Measurements from ENCODE around the gene AGPS.
"Not testable (repeated sequence)": the region's sequence is repeated elsewhere in the genome, so short reads cannot be mapped to it uniquely, and the experiment has no call there.

The AGPS gene

DNA sequence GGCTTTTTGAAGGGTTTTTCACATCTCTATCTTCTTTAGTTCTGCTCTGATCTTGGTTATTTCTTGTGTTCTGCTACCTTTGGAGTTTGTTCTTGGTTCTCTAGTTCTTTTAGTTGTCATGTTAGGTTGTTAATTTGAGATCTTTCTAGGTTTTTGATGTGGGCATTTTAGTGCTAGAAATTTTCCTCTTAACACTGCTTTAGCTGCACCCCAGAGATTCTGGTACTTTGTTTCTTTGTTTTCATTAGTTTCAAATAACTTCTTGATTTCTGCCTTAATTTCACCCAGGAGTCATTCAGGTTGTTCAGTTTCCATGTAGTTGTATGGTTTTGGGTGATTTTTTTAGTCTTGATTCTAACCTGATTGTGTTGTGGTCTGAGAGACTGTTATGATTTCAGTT is 34.7 kb downstream of the AGPS start:
- Histone ChIP-seq H3K9ac (ENCODE audit: low read length) (no peak overlapping the region), H3K36me3 (ENCODE audit: control insufficient read depth, low read depth, low read length) (peaks cover 3% of the 10 kb centered on the region), H3K4me1 (ENCODE audit: control insufficient read depth, low read depth, low read length) (no peaks in the 10 kb centered on the region), H3K9me3 (ENCODE audit: control insufficient read depth, low read depth, low read length) (peaks cover 5% of the 10 kb centered on the region), H3K4me3 (ENCODE audit: low read length) (no peak overlapping the region), H3K27ac (ENCODE audit: low read length) (no peak overlapping the region), H3K27me3 (ENCODE audit: control insufficient read depth, insufficient read depth, low read length) (no peaks in the 10 kb centered on the region)

GRCh38 chr2:177427936-177428335 is 35.4 kb downstream of the AGPS start:
- not testable (repeated sequence) for H3K27me3 ChIP-seq (ENCODE audit: control insufficient read depth, insufficient read depth, low read length); H3K9ac ChIP-seq (ENCODE audit: low read length); H3K4me1 ChIP-seq (ENCODE audit: control insufficient read depth, low read depth, low read length); H3K4me3 ChIP-seq (ENCODE audit: low read length); H3K9me3 ChIP-seq (ENCODE audit: control insufficient read depth, low read depth, low read length); H3K27ac ChIP-seq (ENCODE audit: low read length); H3K36me3 ChIP-seq (ENCODE audit: control insufficient read depth, low read depth, low read length)

DNA sequence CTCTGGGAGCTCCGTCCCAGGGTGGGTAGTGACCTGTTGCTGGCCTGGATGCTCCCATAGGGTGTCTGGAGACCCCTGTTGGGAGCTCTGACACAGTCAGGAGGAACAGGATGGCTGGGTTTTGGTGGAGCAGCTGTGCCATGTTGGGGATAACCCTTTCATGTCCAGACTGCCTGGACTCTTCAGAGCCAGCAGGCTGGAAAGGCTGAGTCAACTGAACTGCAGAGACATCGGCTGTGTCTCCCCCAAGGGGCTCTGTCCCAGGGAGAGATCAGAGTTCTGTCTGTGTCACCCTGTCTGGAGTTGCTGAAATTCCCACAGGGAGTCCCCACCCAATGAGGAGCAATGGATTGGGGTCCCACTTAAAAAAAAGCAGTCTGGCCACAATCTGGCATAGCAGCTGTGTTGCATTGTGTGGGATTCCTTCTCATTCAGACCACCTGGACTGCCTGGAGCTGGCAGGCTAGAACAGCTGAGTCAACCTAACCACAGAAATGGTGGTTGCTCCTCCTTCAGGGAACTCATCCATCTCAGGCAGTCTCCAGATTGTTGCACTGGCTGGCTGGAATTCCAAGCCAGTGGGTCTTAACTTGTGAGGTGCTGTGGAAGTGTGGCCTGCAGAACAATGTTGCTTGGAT is 37.2 kb downstream of the AGPS start:
- Histone ChIP-seq H3K9ac (ENCODE audit: low read length) (no peak overlapping the region), H3K4me3 (ENCODE audit: low read length) (no peak overlapping the region), H3K36me3 (ENCODE audit: control insufficient read depth, low read depth, low read length) (no peaks in the 10 kb centered on the region), H3K9me3 (ENCODE audit: control insufficient read depth, low read depth, low read length) (peaks cover 7% of the 10 kb centered on the region), H3K27ac (ENCODE audit: low read length) (no peak overlapping the region), H3K27me3 (ENCODE audit: control insufficient read depth, insufficient read depth, low read length) (no peaks in the 10 kb centered on the region), H3K4me1 (ENCODE audit: control insufficient read depth, low read depth, low read length) (no peaks in the 10 kb centered on the region)

DNA sequence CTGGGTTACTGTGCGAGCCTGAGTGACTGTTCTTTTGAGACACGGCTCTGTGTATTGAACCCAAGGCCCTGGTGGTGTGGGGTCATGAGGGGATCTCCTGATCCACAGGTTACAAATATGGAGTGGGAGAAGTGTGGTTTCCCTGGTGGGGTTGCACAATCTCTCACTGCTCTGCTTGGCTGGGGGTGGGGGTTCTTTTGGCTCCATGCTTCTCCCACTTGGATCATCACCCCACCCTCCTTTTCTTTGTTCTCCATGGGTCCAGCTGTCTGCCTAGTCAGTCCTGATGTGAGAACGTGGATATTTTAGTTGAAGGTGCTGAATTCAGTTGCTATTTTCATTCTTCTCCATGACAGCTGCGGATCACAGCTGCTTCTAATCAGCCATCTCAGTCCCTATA is 37.8 kb downstream of the AGPS start:
- Histone ChIP-seq H3K27me3 (ENCODE audit: control insufficient read depth, insufficient read depth, low read length) (no peaks in the 10 kb centered on the region), H3K36me3 (ENCODE audit: control insufficient read depth, low read depth, low read length) (no peaks in the 10 kb centered on the region), H3K27ac (ENCODE audit: low read length) (no peak overlapping the region), H3K4me1 (ENCODE audit: control insufficient read depth, low read depth, low read length) (no peaks in the 10 kb centered on the region), H3K9me3 (ENCODE audit: control insufficient read depth, low read depth, low read length) (peaks cover 7% of the 10 kb centered on the region), H3K4me3 (ENCODE audit: low read length) (no peak overlapping the region), H3K9ac (ENCODE audit: low read length) (no peak overlapping the region)

GRCh38 chr2:177431111-177431725 is 38.6 kb downstream of the AGPS start:
- not testable (repeated sequence) for H3K27me3 ChIP-seq (ENCODE audit: control insufficient read depth, insufficient read depth, low read length); H3K36me3 ChIP-seq (ENCODE audit: control insufficient read depth, low read depth, low read length); H3K9me3 ChIP-seq (ENCODE audit: control insufficient read depth, low read depth, low read length); H3K9ac ChIP-seq (ENCODE audit: low read length); H3K27ac ChIP-seq (ENCODE audit: low read length); H3K4me1 ChIP-seq (ENCODE audit: control insufficient read depth, low read depth, low read length); H3K4me3 ChIP-seq (ENCODE audit: low read length)

DNA sequence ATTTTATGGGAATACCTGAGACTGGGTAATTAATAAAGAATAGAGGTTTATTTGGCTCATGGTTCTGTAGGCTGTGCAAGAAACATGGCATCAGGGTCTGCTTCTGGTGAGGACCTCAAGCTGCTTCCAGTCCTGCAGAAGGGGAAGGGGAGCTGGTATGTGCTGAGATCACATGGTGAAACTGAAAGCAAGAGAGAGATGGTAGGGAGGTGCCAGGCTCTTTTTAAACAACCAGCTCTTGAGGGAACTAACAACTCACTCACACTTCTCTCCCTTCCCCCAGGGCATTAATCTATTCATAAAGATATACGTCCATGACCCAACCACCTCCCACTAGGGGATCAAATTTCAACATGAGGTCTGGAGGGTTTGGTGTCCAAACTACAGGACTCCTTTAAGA is 40.1 kb downstream of the AGPS start:
- no peaks in the 10 kb centered on the region for H3K36me3 ChIP-seq (ENCODE audit: control insufficient read depth, low read depth, low read length)
- H3K4me3 ChIP-seq (ENCODE audit: low read length) = no peak overlapping the region
- peaks cover 7% of the 10 kb centered on the region for H3K9me3 ChIP-seq (ENCODE audit: control insufficient read depth, low read depth, low read length)
- H3K4me1 ChIP-seq (ENCODE audit: control insufficient read depth, low read depth, low read length) = no peaks in the 10 kb centered on the region
- H3K9ac ChIP-seq (ENCODE audit: low read length) = no peak overlapping the region
- H3K27me3 ChIP-seq (ENCODE audit: control insufficient read depth, insufficient read depth, low read length) = no peaks in the 10 kb centered on the region
- H3K27ac ChIP-seq (ENCODE audit: low read length) = no peak overlapping the region

GRCh38 chr2:177433402-177433801 is 40.8 kb downstream of the AGPS start:
- H3K27ac ChIP-seq (ENCODE audit: low read length) = no peak overlapping the region
- no peaks in the 10 kb centered on the region for H3K27me3 ChIP-seq (ENCODE audit: control insufficient read depth, insufficient read depth, low read length)
- no peak overlapping the region for H3K4me3 ChIP-seq (ENCODE audit: low read length)
- H3K9ac ChIP-seq (ENCODE audit: low read length) = no peak overlapping the region
- H3K9me3 ChIP-seq (ENCODE audit: control insufficient read depth, low read depth, low read length) = peaks cover 7% of the 10 kb centered on the region
- no peaks in the 10 kb centered on the region for H3K4me1 ChIP-seq (ENCODE audit: control insufficient read depth, low read depth, low read length)
- peaks cover 3% of the 10 kb centered on the region for H3K36me3 ChIP-seq (ENCODE audit: control insufficient read depth, low read depth, low read length)

DNA sequence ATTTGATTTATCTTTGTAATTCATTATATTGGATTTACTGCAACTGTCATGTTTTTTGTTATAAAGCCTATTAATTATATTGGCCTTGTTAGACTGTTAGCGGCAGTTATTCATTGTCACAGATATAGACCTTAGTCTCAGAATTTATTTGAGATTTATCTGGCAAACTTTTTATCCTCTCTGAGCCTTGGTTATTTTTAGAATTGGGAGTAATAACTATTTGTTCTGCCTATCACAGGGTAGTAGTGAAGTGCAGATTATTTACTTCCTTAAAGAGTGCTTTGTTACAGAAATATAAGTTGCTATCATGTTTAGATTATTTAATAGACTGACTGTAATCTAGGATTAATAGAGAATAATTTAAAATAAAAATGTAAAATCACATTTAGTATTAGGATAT is 41.9 kb downstream of the AGPS start:
- Histone ChIP-seq H3K9me3 (ENCODE audit: control insufficient read depth, low read depth, low read length) (peaks cover 7% of the 10 kb centered on the region), H3K27ac (ENCODE audit: low read length) (no peak overlapping the region), H3K4me3 (ENCODE audit: low read length) (no peak overlapping the region), H3K4me1 (ENCODE audit: control insufficient read depth, low read depth, low read length) (no peaks in the 10 kb centered on the region), H3K9ac (ENCODE audit: low read length) (no peak overlapping the region), H3K27me3 (ENCODE audit: control insufficient read depth, insufficient read depth, low read length) (no peaks in the 10 kb centered on the region), H3K36me3 (ENCODE audit: control insufficient read depth, low read depth, low read length) (peaks cover 3% of the 10 kb centered on the region)

DNA sequence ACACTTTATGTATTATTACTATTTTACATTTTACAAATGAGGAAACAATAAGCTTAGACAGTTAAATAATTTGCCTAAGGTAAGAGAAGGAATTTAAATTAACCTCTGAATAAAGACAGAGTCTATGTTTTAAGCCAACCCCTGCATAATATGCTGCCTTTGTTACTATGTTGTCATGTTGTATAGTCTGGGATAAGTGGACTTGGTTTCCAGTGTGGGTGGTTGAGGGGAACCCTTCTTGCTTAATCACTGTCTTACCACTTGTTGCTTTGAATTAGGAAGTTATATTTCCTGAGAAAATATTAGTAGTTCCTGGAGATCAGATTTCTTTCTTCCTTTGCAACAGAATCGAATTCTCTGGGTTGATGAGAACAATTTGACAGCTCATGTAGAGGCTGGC is 52.6 kb downstream of the AGPS start:
- H3K27me3 ChIP-seq (ENCODE audit: control insufficient read depth, insufficient read depth, low read length) = no peaks in the 10 kb centered on the region
- H3K9me3 ChIP-seq (ENCODE audit: control insufficient read depth, low read depth, low read length) = no peaks in the 10 kb centered on the region
- no peak overlapping the region for H3K4me3 ChIP-seq (ENCODE audit: low read length)
- no peaks in the 10 kb centered on the region for H3K4me1 ChIP-seq (ENCODE audit: control insufficient read depth, low read depth, low read length)
- no peak overlapping the region for H3K9ac ChIP-seq (ENCODE audit: low read length)
- peaks cover 5% of the 10 kb centered on the region for H3K36me3 ChIP-seq (ENCODE audit: control insufficient read depth, low read depth, low read length)
- no peak overlapping the region for H3K27ac ChIP-seq (ENCODE audit: low read length)

- H3K9ac ChIP-seq (ENCODE audit: low read length) = no peak overlapping the region
- H3K27ac ChIP-seq (ENCODE audit: low read length) = no peak overlapping the region
- no peak overlapping the region for H3K4me3 ChIP-seq (ENCODE audit: low read length)
- no peaks in the 10 kb centered on the region for H3K36me3 ChIP-seq (ENCODE audit: control insufficient read depth, low read depth, low read length)
- H3K9me3 ChIP-seq (ENCODE audit: control insufficient read depth, low read depth, low read length) = no peaks in the 10 kb centered on the region
- no peaks in the 10 kb centered on the region for H3K4me1 ChIP-seq (ENCODE audit: control insufficient read depth, low read depth, low read length)
- no peaks in the 10 kb centered on the region for H3K27me3 ChIP-seq (ENCODE audit: control insufficient read depth, insufficient read depth, low read length)
These were observed 55.5 kb downstream of the AGPS start for GRCh38 chr2:177448031-177448430.

DNA sequence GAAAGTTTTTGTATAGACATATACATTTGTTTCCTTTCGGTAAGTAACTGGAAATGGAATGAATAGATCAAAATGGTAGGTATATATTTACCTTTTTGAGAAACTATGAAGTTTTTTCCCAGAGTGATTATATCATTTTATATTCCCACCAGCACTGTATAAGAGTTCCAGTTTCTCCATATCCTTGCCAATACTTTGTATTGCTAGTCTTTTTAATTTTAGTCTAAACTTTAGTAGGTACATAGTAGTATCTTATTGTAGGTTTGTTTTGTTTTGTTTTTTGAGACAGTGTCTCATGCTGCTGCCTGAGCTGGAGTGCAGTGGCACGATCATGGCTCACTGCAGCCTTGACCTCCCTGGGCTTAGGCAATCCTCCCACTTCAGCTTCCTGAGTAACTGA is 56.6 kb downstream of the AGPS start:
- H3K27me3 ChIP-seq (ENCODE audit: control insufficient read depth, insufficient read depth, low read length) = no peaks in the 10 kb centered on the region
- no peak overlapping the region for H3K4me3 ChIP-seq (ENCODE audit: low read length)
- H3K27ac ChIP-seq (ENCODE audit: low read length) = no peak overlapping the region
- H3K9ac ChIP-seq (ENCODE audit: low read length) = no peak overlapping the region
- no peaks in the 10 kb centered on the region for H3K9me3 ChIP-seq (ENCODE audit: control insufficient read depth, low read depth, low read length)
- H3K4me1 ChIP-seq (ENCODE audit: control insufficient read depth, low read depth, low read length) = no peaks in the 10 kb centered on the region
- no peaks in the 10 kb centered on the region for H3K36me3 ChIP-seq (ENCODE audit: control insufficient read depth, low read depth, low read length)

GRCh38 chr2:177455187-177455586 is 62.6 kb downstream of the AGPS start:
- Histone ChIP-seq H3K4me1 (ENCODE audit: control insufficient read depth, low read depth, low read length) (no peaks in the 10 kb centered on the region), H3K27me3 (ENCODE audit: control insufficient read depth, insufficient read depth, low read length) (no peaks in the 10 kb centered on the region), H3K9ac (ENCODE audit: low read length) (no peak overlapping the region), H3K36me3 (ENCODE audit: control insufficient read depth, low read depth, low read length) (peaks cover 2% of the 10 kb centered on the region), H3K9me3 (ENCODE audit: control insufficient read depth, low read depth, low read length) (no peaks in the 10 kb centered on the region), H3K4me3 (ENCODE audit: low read length) (no peak overlapping the region), H3K27ac (ENCODE audit: low read length) (no peak overlapping the region)
